HG03520 (cell line): ENCODE results near the gene MAP3K3.
A peak's percentile ranks its signal among the peaks of the same experiment; 100 is the strongest.

ENCODE experiments used
- ATAC-seq: cut with Tn5 transposase; IDR thresholded peaks from one replicate; pipeline ENCODE4 v1.9.1; 2021; ENCODE audit warnings: mild to moderate bottlenecking, moderate library complexity; ENCODE audit not compliant: unreplicated experiment

Gene MAP3K3

DNA sequence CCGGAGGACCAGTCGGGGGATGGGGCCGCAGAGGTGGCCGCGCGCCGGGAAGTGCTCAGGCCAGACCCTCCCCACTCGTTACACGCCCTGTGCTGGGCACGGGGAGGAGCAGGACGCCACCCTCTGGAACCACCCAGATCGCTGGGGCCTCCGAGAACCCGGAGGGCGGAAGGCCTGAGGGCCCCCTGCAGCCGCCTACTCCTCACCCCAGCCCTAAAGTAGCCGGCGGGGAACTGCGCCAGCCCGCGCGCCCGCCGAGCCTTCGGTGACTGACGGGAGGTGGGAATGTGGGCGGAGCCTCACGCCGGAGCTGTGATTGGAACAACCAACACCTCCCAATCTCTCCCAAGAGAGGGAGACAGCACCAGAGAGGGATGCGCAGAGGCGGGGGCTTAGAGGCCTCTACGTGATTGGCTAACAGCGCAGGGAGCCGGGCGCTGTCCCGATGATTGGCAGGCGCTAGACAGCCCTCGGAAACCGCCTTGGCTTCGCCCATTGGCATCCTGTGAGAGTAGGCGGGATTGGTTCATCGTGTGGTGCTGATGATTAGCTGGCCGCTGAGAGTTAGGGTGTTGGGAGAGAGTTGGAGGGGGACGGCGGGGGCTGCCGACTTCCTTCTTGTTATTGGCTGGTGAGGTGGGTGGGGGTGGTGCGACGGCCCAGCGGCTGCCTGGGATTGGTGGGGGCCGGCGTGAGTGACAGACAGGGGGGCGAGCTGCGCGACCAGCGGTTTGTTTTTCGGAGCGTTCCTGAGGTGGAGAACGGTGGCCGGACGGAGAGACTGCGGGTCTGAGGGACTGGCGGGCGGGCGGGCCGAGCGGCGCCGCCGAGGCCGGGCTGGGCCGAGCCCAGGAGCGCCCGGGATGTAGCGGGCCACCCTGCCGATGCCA lies at the start of gene MAP3K3:
Gene MAP3K3 (plus strand): TSS at position 734 of the 890 bp plus-strand sequence. CDS start 343 bp downstream, outside the sequence.
- ATAC-seq: peak; percentile 85

DNA sequence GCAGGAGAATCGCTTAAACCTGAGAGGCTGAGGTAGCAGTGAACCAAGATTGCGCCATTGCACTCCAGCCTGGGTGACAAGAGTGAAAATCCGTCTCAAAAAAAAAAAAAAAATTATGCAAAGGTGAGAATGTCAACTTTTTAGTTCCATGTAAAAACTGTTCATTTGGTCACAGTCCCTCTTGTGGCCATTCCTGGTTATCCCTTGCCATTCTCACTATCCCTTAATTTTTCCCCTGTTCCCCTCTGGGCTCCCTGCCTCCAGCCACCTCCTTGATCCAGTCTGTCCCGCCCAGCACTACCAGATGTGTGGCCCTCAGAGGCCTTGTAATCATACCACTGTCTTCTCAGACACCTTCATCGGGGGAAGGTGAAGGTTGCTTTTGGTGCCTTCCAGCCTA lies 48.6 kb upstream of the MAP3K3 start:
- no peak for ATAC-seq

DNA sequence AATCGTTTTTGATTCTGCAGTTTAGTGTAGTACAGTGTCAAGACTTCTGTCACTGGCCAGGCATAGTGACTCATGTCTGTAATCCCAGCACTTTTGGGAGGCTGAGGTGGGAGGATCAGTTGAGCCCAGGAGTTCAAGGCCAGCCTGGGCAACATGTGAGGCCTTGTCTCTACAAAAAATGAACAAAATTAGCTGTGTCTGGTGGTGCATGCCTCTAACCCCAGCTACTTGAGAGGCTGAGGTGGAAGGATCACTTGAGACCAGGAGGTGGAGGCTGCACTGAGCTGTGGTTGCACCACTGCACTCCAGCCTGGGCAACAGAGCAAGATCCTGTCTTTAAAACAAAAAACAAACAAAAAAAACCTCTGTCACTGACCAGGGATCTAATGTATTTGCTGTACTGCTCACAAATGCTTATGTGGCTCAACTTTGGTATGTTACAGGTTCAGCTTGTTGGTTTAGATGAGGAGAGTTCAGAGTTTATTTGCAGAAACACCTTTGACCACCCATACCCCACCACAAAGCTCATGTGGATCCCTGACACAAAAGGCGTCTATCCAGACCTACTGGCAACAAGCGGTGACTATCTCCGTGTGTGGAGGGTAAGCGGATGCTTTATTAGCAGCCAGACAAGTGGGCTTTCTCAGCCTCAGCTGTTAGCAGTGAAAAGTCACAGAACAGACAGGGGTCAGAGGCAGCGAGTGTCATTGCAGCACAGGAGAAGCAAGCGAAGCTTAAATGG lies 44.0 kb upstream of the MAP3K3 start:
- no peak for ATAC-seq

- ATAC-seq: no peak
These were observed 43.5 kb upstream of the MAP3K3 start for GRCh38 chr17:63578769-63579111.

DNA sequence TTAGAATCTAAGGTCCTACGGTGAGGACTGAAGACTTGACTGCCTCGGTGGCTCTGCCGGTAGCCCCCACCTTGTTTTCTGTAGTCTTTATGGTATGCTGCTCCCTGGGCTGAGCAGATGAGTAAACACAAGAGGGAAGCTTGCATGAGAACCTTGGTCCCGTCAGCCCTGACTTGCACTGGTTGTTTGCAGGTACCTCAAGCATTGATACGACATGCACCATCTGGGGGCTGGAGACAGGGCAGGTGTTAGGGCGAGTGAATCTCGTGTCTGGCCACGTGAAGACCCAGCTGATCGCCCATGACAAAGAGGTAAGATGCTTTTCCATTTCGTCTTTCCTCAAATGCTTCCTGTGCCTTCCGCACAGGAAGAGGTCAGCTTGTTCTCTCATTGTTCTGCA lies 42.6 kb upstream of the MAP3K3 start:
- no peak for ATAC-seq

GRCh38 chr17:63587770-63588169 lies 34.4 kb upstream of the MAP3K3 start:
- no peak for ATAC-seq

DNA sequence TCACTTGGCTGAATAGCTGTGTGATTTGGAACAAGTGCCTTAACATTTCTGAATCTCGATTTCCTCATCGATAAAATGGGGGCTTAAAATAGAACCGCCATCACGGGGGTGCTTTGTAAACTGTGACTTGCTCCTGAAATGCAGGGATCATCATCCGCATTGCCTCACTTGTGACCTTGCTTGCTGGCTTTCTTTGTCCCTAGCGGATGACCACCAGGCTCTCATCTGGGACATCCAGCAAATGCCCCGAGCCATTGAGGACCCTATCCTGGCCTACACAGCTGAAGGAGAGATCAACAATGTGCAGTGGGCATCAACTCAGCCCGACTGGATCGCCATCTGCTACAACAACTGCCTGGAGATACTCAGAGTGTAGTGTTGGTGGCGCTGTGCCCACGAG lies 33.4 kb upstream of the MAP3K3 start:
- ATAC-seq: no peak

DNA sequence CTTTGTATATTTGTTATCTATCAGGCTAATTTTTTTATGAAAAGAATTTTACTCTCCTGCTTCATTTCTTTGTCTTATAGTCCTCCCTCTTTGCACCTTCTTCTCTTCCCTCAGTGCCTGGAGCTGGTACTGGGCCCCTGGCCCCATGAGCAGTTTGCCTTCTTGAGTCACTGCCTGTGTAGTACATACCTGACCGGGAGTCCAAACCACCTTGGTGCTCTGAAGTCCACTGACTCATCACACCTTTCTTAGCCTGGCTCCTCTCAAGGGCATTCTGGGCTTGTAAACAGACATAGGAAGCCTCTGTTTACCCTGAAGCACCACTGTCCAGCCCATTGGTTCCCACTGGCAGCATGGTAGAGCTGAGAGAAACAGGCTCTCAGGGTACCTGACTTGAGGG lies 32.6 kb upstream of the MAP3K3 start:
- ATAC-seq: no peak

DNA sequence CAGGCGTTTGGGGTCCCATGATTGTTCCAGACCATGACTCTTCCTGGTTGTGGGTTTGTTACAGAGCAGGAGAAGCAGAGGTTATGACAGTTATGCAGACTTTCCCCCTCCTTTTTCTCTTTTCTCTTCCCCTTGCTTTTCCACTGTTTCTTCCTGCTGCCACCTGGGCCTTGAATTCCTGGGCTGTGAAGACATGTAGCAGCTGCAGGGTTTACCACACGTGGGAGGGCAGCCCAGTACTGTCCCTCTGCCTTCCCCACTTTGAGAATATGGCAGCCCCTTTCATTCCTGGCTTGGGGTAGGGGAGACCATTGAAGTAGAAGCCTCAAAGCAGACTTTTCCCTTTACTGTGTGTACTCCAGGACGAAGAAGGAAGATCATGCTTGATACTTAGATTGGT lies 29.4 kb upstream of the MAP3K3 start:
- ATAC-seq: no peak

DNA sequence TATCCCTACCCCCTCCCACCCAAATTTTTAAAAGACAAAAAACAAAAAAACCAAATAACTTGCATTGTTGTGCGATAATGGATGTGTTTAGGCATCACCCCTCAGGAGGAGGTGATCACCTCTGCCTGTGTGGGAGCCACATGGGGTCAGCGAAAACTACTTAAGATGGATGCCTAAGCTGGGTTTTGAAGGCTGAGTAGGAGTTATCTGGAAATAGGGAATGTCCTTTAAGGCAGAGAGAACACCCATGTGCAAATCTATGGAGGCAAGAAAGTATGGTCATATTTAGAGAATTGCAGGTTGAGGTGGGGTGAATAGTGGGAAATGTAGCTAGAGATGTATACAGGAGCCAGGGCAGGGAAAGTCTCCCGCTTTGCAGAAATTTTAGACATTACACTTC lies 27.1 kb upstream of the MAP3K3 start:
- no peak for ATAC-seq

DNA sequence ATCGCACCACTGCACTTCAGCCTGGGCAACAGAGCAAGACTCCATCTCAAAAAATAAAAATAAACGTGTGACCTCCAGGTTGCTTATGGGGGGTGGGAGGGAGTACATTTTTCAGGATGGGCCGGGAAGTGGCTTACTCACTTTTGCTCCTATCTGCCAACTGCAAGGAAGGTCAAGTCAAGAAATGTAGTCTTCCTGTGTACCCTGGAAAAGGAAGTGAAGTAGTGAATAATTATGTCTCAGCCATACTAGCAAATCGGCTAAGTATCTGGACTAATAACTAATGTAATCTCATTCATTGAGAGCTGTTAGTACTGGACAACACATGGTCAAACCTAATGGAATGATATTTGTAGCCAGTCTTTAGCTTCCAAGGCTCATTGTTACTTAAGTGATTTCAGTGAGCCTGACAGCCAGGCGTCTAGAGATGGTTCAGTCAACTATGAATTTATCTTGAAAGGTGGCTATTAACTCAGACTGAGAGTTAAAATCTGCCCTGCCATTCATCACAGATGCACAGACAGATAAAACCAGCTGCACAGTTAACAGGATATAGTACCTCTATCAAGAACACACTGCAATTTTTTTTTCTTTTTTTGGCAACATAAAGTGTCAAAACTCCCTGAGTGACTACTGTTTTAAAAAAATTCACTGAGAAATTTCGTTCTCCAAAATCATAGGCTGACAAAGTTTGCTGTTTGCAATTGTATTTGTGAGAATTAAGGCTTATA lies 25.2 kb upstream of the MAP3K3 start:
- no peak for ATAC-seq

DNA sequence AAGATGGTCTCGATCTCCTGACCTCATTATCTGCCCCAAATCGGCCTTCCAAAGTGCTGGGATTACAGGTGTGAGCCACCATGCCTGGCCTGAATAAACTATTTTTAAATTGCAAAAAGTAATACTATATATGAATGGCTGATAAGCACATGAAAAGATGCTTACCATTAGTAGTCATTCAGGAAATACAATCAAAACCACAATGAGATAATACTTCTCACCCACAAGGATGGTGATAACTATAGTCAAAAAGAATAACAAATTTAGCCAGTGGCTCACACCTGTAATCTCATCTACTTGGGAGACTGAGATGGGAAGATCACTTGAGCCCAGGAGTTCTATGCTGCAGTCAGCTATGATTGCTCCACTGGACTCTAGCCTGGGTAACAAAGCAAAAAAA lies 23.9 kb upstream of the MAP3K3 start:
- no peak for ATAC-seq

DNA sequence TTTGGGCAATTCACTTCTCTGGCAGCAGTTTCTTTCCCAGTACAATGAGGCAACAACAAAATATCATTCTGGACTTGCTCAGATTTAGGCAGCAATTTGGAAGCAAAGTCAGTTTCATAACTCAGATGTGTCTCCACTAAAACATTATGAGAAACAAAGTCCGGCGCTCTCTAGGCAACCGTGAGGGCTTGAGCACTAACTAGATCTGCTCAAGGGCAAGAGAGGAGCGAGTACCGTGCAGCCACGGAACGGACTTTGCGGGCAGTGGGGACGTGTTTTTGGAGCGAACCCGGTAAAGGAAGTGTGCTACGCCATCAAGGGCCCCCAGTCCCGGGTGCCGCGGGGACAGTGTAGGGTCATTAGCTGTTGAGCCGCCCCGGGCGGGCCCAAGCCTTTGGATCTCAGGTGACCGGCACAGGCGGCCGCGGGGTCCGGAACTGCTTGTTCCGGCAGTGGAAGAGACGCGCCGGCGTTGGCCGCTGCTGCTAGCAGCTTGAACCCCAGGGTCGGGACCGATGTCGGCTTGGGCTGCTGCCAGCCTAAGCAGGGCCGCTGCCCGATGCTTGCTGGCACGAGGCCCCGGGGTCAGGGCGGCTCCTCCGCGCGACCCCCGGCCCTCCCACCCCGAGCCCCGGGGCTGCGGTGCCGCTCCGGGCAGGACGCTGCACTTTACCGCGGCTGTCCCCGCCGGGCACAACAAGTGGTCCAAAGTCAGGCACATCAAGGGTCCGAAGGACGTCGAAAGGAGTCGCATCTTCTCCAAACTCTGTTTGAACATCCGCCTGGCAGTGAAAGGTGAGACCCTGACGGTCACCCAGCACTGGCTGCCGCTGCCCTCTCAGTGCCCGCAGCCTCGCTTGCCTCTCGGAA lies 21.4 kb upstream of the MAP3K3 start, which contains the start of gene TACO1:
Gene TACO1 (plus strand): TSS at position 327 of the 870 bp plus-strand sequence. CDS start 189 bp downstream, at position 516.
- ATAC-seq: peak; percentile 76

DNA sequence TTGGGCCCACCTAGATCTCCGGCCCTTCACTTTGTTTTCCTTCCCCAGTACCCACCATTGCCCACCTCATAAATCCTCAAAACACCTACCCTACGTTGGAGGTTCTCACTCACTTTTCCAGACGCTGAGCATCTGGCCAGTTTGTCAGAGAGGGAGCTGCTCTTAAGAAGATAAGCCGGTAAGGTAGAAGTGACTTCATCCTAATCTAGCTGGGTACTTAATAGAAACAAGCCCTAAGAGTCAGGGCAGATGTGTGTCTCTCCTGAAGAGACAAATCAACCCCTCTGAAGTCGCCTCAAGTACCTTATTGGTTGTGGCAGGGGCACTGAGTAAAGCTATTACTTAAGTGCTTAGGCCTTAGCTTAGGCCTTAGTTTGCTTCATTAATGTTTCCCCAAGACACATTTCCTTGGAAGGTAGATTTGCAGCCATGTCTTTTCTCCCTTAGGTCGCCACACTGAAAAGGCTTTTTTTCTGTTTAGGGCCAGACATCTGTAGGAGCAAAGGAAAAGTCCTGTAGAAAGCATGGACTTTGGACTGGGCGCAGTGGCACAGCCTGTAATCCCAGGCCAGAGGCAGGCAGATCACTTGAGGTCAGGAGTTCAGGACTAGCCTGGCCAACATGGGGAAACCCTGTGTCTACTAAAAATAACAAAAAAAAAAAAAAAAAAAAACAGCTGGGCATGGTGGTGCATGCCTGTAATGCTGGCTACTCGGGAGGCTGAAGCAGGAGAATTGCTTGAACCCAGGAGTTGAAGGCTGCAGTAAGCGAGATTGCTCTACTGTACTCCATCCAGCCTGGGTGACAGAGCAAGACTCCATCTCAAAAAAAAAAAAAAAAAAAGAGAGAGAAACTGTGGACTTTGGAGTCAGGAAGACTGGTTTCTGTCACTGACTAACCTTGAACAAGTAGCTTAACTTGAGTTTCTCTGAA lies 20.5 kb upstream of the MAP3K3 start:
- no peak for ATAC-seq

GRCh38 chr17:63609816-63610573 lies 12.2 kb upstream of the MAP3K3 start:
- no peak for ATAC-seq

DNA sequence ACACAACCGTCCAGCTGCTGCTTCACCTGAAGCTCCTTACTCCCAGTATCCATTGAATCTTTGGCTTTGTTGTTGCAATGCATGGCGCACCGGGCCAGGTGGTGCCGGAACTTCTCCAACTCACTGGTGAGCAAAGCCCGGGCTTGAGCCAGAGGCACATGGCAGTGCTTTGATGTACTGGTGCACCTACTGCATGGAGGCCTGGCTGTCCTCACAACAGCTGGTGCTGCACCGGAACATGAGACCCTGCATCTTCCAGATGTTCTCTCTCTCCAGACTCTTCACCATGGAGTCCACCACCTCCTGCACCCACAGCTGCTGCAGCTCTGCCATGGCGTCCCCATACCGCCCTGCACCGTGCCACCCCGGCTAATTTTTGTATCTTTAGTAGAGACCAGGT lies 11.4 kb upstream of the MAP3K3 start:
- ATAC-seq: no peak

GRCh38 chr17:63611354-63611753 lies 10.9 kb upstream of the MAP3K3 start:
- no peak for ATAC-seq

GRCh38 chr17:63613663-63614062 lies 8.6 kb upstream of the MAP3K3 start:
- no peak for ATAC-seq

DNA sequence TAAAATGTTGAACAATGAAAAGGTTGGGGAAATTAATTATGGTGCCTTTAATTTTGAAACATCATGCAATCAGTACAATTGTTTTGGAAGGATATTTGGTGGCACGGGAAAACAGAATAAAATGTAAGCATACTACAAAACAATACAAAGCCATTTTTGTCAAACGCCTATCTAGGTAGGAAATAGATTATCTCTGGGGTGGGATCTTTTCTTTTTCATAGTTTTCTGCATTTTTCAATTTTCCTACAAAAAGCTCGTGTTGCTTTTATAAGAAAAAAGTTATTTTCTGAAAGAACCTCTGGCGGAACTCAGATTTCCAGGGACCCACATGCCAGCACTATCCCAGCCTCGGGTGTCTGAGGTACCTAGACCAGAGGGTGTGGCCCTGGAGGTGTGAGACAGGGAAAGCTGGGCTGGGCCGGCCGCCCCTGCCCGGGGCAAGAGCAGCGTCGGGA lies 961 bp upstream of the MAP3K3 start:
- no peak for ATAC-seq
